ENCODE results near the gene PTPMT1.

PTPMT1 gene

DNA sequence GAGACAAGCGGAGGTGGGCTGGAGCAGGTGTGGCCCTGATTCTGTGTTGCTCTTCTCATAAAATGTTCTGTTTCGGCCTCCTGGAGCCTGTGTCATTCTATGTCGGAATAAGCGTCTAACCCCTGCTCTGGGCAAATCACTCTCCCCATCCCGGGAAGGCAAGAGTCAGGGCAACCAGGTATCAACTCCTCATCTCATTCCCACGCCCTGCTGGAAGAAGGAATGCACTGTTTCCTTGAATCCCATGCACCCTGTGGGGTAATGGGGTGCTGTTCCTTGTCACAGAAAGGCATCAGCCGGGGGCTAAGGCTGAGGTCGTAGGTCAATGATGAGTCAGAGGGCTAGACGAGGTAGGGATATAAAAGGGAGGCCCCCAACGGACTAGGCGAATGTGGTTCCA is 23.7 kb downstream of the PTPMT1 start:
- no peak for TF ChIP-seq CTCF (IDR thresholded peaks at IDR 0.05; ENCODE audit: low read depth, low read length)
- no peak overlapping the region for H3K4me3 ChIP-seq (ENCODE audit: low read depth, low read length)

DNA sequence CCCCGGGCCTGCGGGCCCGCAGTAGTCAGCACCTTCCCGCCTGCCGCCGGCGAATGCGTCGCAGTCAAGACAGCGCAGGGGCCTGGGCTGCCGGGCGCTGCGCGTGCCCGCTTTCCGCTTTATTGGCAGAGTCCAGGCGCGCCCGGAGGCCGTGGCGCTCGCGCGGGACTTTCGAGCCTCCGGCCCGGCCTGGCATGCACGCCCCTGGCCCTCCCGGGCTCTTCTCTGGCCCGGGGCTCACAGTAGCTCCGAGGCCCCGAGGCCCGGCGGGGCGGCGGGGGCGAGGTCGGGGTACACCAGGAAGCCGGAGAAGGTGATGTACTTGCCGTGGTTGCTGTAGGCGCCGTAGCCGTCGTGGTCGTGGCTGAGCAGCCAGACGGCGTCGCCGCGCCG is 24.2 kb downstream of the PTPMT1 start:
- TF ChIP-seq CTCF (IDR thresholded peaks at IDR 0.05; ENCODE audit: low read depth, low read length) = no peak
- no peak overlapping the region for H3K4me3 ChIP-seq (ENCODE audit: low read depth, low read length)

DNA sequence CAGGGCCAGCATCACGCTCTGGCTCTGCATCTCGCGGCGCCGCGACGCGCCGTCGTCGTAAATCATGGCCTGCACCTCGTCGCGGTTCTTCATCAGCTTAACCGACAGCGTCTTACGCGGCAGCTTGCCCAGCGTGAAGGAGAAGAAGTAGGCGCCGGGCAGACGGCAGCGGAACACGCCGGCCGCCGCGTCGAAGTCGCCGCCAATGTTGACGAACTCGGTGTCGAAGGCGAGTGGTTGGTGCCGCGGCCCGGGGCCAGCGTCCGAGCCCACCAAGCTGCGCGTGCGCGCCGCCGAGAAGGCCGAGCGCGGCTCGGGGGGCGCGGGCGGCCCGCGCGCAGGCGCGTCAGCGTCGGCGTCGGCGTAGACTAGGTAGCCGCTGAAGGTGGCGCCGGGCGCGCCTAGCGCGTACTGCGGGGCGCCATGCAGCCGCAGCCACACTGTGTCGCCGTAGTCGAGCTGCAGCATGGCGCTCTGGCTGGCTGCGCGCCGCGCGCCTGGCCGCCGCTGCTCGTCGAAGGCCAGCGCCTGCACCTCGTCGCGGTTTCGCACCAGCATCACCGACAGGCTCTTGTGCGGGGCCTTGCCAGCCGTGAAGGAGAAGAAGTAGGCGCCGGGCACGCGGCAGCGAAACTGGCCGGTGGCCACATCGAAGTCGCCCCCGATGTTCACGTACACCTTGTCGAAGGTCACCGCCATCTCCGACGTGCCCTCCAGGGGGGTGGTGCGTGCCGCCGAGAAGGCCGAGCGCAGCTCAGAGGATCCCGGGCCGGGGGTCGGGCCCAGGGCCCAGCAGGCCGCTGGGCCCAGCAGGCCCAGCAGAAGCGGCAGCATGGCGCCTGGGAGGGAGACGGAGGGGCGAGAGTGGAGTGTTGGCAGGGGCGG is 24.8 kb downstream of the PTPMT1 start:
- H3K4me3 ChIP-seq (ENCODE audit: low read depth, low read length) = no peak overlapping the region
- no peak for TF ChIP-seq CTCF (IDR thresholded peaks at IDR 0.05; ENCODE audit: low read depth, low read length)

DNA sequence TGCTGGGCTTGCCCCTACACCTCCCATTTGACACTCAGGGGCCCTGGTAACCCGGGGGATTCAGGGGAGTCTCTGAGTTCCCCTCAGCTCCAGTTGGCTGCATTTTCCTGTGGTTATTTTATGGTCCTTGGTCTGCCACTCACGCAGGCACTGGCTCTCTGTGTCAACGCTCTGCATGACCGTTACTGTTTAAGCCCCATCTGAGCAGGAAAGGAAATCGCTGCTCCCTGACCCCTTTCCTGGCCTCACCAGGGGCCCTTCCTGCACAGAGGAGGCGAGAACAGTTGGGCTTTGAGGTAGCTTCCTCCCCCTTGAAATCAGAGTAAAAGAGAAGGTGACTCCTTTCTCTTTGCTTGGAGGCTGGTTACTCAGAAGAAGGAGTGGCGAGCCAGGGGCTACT is 26.4 kb downstream of the PTPMT1 start:
- TF ChIP-seq CTCF (IDR thresholded peaks at IDR 0.05; ENCODE audit: low read depth, low read length) = no peak

DNA sequence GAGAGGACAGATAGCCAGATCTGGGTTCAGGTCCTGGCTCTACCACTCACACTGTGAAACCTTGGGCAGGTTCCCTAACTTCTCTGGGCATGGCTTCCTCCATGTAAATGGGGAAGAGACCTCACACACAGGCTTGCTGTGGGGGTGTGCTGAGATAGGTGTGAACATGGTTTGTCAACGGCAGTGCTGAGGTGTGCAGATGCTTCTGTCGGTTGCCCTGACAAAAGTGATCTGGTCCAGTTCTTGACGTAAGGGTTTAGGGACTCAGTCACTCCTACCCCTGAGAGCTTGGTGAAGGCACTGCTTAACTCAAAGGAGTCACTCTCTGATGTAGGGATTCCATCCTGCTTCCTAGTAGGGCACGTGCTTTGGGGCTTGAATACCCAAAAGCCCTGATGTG is 26.9 kb downstream of the PTPMT1 start:
- no peak overlapping the region for H3K4me3 ChIP-seq (ENCODE audit: low read depth, low read length)
- no peak for TF ChIP-seq CTCF (IDR thresholded peaks at IDR 0.05; ENCODE audit: low read depth, low read length)

More for the DNA sequence above, 26.4 kb downstream of the PTPMT1 start:
- no peak overlapping the region for H3K4me3 ChIP-seq (ENCODE audit: low read depth, low read length)

GRCh38 chr11:47592970-47593369 is 27.6 kb downstream of the PTPMT1 start:
- no peak for TF ChIP-seq CTCF (IDR thresholded peaks at IDR 0.05; ENCODE audit: low read depth, low read length)
- no peak overlapping the region for H3K4me3 ChIP-seq (ENCODE audit: low read depth, low read length)

- no peak overlapping the region for H3K4me3 ChIP-seq (ENCODE audit: low read depth, low read length)
- TF ChIP-seq CTCF (IDR thresholded peaks at IDR 0.05; ENCODE audit: low read depth, low read length) = no peak
Observed at GRCh38 chr11:47593492-47593933, 28.1 kb downstream of the PTPMT1 start.
